ENCODE measurements around the gene EPB41L4A. TPM values are rescaled to one million over a fixed set of nuclear protein-coding genes. Genes with fewer than 3 reads are reported as not detected.

EPB41L4A gene
- total RNA-seq, 1 donor from 2014 or later = 30.6 TPM

DNA sequence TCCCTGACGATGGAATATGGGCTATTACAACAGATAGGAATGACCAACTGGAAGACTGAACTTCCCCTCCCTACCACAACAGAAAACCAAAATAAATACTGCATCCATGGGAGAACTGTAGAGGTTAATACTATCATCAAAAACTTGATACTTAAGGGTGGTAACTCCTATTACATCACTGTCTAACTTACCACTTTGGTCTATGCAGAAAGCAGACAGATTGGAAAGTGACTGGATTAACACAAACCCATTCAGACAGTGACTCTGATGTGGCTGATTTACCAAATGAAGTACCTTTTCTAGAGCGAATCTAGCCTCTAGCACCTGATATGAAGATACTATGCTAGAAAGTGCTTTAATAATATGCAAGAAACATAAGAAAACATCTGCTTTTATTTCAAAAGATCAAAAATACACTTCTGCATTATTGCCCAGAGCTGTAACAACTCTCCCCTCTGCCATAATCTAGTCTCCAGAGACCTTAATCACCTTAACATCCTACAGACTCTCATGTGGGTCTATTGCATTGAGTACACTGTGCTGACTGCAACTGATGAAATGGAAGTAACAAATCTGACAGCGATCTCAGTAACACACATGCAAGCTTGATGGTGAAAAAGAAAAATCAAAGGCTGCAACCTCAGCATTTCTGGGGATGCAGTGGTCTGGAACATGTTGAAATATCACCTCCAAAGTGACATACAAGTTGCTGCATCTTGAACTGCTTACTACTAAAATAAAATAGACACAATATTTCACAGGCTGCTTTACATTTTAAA is 62.7 kb downstream of the EPB41L4A start:
- no peak for DNase-seq (ENCODE audit: low read depth)
- no peaks in the 10 kb centered on the region for H3K27me3 ChIP-seq (ENCODE audit: control insufficient read depth, insufficient read depth, low read length)
- TF ChIP-seq, protein P1, sequence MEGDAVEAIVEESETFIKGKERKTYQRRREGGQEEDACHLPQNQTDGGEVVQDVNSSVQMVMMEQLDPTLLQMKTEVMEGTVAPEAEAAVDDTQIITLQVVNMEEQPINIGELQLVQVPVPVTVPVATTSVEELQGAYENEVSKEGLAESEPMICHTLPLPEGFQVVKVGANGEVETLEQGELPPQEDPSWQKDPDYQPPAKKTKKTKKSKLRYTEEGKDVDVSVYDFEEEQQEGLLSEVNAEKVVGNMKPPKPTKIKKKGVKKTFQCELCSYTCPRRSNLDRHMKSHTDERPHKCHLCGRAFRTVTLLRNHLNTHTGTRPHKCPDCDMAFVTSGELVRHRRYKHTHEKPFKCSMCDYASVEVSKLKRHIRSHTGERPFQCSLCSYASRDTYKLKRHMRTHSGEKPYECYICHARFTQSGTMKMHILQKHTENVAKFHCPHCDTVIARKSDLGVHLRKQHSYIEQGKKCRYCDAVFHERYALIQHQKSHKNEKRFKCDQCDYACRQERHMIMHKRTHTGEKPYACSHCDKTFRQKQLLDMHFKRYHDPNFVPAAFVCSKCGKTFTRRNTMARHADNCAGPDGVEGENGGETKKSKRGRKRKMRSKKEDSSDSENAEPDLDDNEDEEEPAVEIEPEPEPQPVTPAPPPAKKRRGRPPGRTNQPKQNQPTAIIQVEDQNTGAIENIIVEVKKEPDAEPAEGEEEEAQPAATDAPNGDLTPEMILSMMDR (IDR thresholded peaks at IDR 0.05; ENCODE audit: insufficient read depth, low read length, poor library complexity, severe bottlenecking) = no peak
- no peak overlapping the region for H3K4me3 ChIP-seq (ENCODE audit: low read depth, low read length)
- H3K36me3 ChIP-seq (ENCODE audit: control insufficient read depth, insufficient read depth, low read length) = no peaks in the 10 kb centered on the region

DNA sequence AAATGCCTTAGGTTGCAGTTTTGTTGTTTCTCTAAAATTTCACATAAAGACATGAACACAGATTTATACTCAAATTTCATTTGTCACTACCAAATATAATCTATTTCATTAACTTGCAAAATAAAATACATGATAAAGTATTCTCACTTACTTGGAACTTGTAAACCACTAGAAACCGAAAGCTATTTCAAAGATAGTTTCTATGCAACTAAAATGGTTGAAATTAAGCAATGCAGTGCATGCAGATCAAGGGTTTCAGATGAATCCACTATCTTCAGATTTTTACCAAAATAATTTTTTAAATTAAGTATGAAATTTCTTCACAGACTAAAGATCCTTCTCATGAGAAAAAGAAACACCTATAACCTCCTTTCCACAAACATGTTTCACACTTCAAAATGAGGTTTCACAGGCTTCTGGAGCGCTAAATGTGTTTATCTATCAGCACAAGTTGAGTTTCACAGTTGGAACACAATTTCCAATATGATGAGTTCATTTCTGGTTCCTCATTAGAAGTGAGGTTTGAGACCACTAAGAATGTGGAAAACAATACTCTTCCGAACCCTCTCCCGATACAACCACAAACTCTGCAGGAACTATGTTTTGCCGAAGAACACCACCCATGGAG is 63.9 kb downstream of the EPB41L4A start:
- no peak for DNase-seq (ENCODE audit: low read depth)
- TF ChIP-seq, protein P1 (IDR thresholded peaks at IDR 0.05; ENCODE audit: insufficient read depth, low read length, poor library complexity, severe bottlenecking) = no peak
- H3K4me3 ChIP-seq (ENCODE audit: low read depth, low read length) = no peak overlapping the region
- no peaks in the 10 kb centered on the region for H3K27me3 ChIP-seq (ENCODE audit: control insufficient read depth, insufficient read depth, low read length)
- no peaks in the 10 kb centered on the region for H3K36me3 ChIP-seq (ENCODE audit: control insufficient read depth, insufficient read depth, low read length)

DNA sequence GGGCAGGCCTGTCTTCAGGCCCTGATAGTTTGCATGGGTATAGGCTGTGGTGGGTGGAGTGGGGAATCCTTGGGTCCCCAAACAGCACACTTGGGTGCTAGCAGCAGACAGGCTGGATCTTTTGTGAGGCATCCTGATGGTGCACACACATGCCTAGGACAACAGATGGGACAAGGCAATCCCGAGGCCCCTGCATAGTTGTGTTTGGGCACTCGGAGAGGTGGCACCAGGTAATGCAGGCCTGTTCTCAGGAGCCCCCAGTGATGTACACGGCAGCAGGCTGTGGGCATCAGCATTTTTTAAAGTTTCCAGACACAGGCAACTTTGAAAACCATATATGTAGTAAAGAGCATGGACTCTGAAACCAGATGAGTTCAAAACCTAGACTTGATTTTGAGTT is 65.4 kb downstream of the EPB41L4A start:
- no peak for DNase-seq (ENCODE audit: low read depth)
- TF ChIP-seq, protein P1 (IDR thresholded peaks at IDR 0.05; ENCODE audit: insufficient read depth, low read length, poor library complexity, severe bottlenecking) = no peak
- no peaks in the 10 kb centered on the region for H3K36me3 ChIP-seq (ENCODE audit: control insufficient read depth, insufficient read depth, low read length)
- H3K4me3 ChIP-seq (ENCODE audit: low read depth, low read length) = no peak overlapping the region
- no peaks in the 10 kb centered on the region for H3K27me3 ChIP-seq (ENCODE audit: control insufficient read depth, insufficient read depth, low read length)

DNA sequence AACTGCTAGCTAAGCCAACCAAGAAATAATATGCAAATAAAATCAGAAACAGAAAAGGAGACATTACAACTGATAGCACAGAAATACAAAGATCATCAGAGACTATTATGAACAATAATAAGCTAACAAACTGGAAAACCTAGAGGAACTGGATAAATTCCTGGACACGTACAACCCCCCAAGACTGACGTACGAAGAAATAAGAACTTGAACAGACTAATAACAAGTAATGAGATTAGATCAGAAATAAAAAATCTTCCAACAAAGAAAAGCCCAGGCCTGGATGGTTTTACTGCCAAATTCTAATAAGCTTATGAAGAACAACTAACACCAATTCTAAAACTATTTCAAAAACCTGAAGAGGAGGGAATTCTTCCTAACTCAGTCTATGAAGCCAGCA is 67.9 kb downstream of the EPB41L4A start:
- DNase-seq (ENCODE audit: low read depth) = no peak
- no peak overlapping the region for H3K4me3 ChIP-seq (ENCODE audit: low read depth, low read length)
- no peaks in the 10 kb centered on the region for H3K27me3 ChIP-seq (ENCODE audit: control insufficient read depth, insufficient read depth, low read length)
- TF ChIP-seq, protein P1 (IDR thresholded peaks at IDR 0.05; ENCODE audit: insufficient read depth, low read length, poor library complexity, severe bottlenecking) = no peak
- H3K36me3 ChIP-seq (ENCODE audit: control insufficient read depth, insufficient read depth, low read length) = no peaks in the 10 kb centered on the region

DNA sequence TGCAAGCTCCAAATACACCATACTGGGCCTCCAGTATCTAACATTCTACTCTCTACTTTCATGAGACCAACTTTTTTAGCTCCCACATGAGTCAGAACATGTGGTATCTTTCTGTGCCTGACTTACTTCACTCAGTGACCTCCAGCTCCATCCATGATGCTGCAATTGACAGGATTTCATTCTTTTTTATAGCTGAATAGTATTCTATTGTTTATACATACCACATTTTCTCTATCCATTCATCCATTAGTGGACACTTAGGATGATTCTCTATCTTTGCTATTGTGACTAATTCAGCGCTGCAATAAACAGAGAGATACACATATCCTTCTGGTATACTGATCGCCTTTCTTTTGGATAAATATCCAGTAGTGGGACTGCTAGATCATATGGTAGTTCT is 68.5 kb downstream of the EPB41L4A start:
- Histone ChIP-seq H3K4me3 (ENCODE audit: low read depth, low read length) (no peak overlapping the region), H3K27me3 (ENCODE audit: control insufficient read depth, insufficient read depth, low read length) (no peaks in the 10 kb centered on the region), H3K36me3 (ENCODE audit: control insufficient read depth, insufficient read depth, low read length) (no peaks in the 10 kb centered on the region)
- TF ChIP-seq, protein P1 (IDR thresholded peaks at IDR 0.05; ENCODE audit: insufficient read depth, low read length, poor library complexity, severe bottlenecking) = no peak
- no peak for DNase-seq (ENCODE audit: low read depth)

All from kidney epithelial cell (primary cell).